HepG2 (cell line): ENCODE data around the gene RAPGEF5. TPM values are rescaled to one million over a fixed set of nuclear protein-coding genes. Genes with fewer than 3 reads are reported as not detected.

Experiments used
- AHDC1 ChIP-seq: sonication (generic); formaldehyde crosslinking; IDR thresholded peaks from 2 replicates; pipeline ENCODE4 v1.5.1; 2020; ENCODE audit warnings: mild to moderate bottlenecking, missing genetic modification reagents, borderline replicate concordance
- CREB3 ChIP-seq: sonication (generic); formaldehyde crosslinking; IDR thresholded peaks from 2 replicates; pipeline ENCODE4 v1.5.0; 2020; ENCODE audit warnings: missing genetic modification reagents
- ETV5 ChIP-seq: IDR thresholded peaks from 2 replicates; pipeline ENCODE4 v1.6.1; 2018; ENCODE audit warnings: missing biosample characterization, missing genetic modification reagents, inconsistent platforms, borderline replicate concordance
- HMG20B ChIP-seq: conservative IDR thresholded peaks from 2 replicates; pipeline ENCODE4 v1.6.1; 2016; ENCODE audit warnings: missing genetic modification reagents, missing compliant biosample characterization
- KAT8 ChIP-seq: IDR thresholded peaks from 2 replicates; pipeline ENCODE4 v1.6.1; 2016; ENCODE audit warnings: missing genetic modification reagents, missing compliant biosample characterization
- MIXL1 ChIP-seq: IDR thresholded peaks from 2 replicates; pipeline ENCODE4 v1.6.1; 2016
- PAWR ChIP-seq: sonication (generic); formaldehyde crosslinking; IDR thresholded peaks from 2 replicates; pipeline ENCODE4 v1.4.0; 2020; ENCODE audit warnings: missing genetic modification reagents, mild to moderate bottlenecking, borderline replicate concordance
- RBFOX2 ChIP-seq: fragments of 200-400 bp; formaldehyde crosslinking; IDR thresholded peaks from 2 replicates; pipeline ENCODE4 v1.6.1; 2017; ENCODE audit warnings: low read depth, mild to moderate bottlenecking, low read length
- RBM39 ChIP-seq: fragments of 200-400 bp; formaldehyde crosslinking; IDR thresholded peaks from one replicate; pipeline ENCODE4 v1.6.1; 2018; ENCODE audit warnings: antibody characterized with exemption, mild to moderate bottlenecking, low read depth, low read length; ENCODE audit not compliant: poor library complexity, severe bottlenecking
- SNAPC2 ChIP-seq: sonication (generic); formaldehyde crosslinking; IDR thresholded peaks from 2 replicates; pipeline ENCODE4 v1.8.1; 2022; ENCODE audit warnings: mild to moderate bottlenecking, missing genetic modification reagents
- TFAP4 ChIP-seq: sonication (generic); IDR thresholded peaks from 2 replicates; pipeline ENCODE4 v1.6.1; 2016; ENCODE audit warnings: low read depth, borderline replicate concordance
- U2AF2 ChIP-seq: fragments of 200-400 bp; formaldehyde crosslinking; IDR thresholded peaks from 2 replicates; pipeline ENCODE4 v1.6.1; 2017; ENCODE audit warnings: low read depth, mild to moderate bottlenecking, low read length
- ZFP1 ChIP-seq: IDR thresholded peaks from 2 replicates; pipeline ENCODE4 v1.6.1; 2016
- ZNF335 ChIP-seq: sonication (generic); formaldehyde crosslinking; IDR thresholded peaks from 2 replicates; pipeline ENCODE4 v1.4.0; 2020; ENCODE audit warnings: missing genetic modification reagents
- ZNF503 ChIP-seq: sonication (generic); formaldehyde crosslinking; IDR thresholded peaks from 2 replicates; pipeline ENCODE4 v1.4.0; 2020; ENCODE audit warnings: missing genetic modification reagents
- ZNF605 ChIP-seq: sonication (generic); formaldehyde crosslinking; IDR thresholded peaks from 2 replicates; pipeline ENCODE4 v1.8.0; 2022; ENCODE audit warnings: mild to moderate bottlenecking, missing genetic modification reagents
- ZNF691 ChIP-seq: sonication (generic); formaldehyde crosslinking; IDR thresholded peaks from 2 replicates; pipeline ENCODE4 v1.4.0; 2020; ENCODE audit warnings: missing genetic modification reagents, low read depth, mild to moderate bottlenecking, borderline replicate concordance
- ZNF761 ChIP-seq: sonication (generic); formaldehyde crosslinking; conservative IDR thresholded peaks from 2 replicates; pipeline ENCODE4 v1.4.0; 2020; ENCODE audit warnings: mild to moderate bottlenecking, missing genetic modification reagents
- polyA plus RNA-seq, 8 experiments: library from polyadenylated mRNA; depleted of rRNA in 3 of 8; stranded (reverse) in 7 of 8; unstranded in 1 of 8; fragments of >200 nt; fragmentation: Illumina TruSeq in 4 of 8; extraction: Trizol in 4 of 8; gene quantifications; 2 replicates each; pipeline versions ENCODE4 v1.2.1 to v1.2.3, GENCODE V29; 2011 to 2016; ENCODE audit warnings: low read depth in 4 of 8, missing spikeins in 1 of 8, mixed read lengths in 1 of 8; ENCODE audit not compliant: insufficient read depth in 1 of 8
- total RNA-seq, 5 experiments: library from RNA; depleted of rRNA; stranded (reverse); fragments of >200 nt; fragmentation: Illumina TruSeq; extraction: Trizol; gene quantifications; 2 replicates each; pipeline ENCODE4 v1.2.3, GENCODE V29; 2016; ENCODE audit warnings: low read depth in 1 of 5

RAPGEF5 gene
- total and polyA plus RNA-seq, 2 of the 13 experiments (the other 11 are each of a cell fraction or from before 2014, with no cell fraction given) = 17.1 to 23.4 TPM

GRCh38 chr7:22358820-22359697 lies 2.1 kb upstream of the RAPGEF5 start (continued):
- TF ChIP-seq HMG20B (CRISPR knock-in tag) (0 out of 2 replicates have a peak, but pooled peaks have one; percentile 25), PAWR (CRISPR knock-in tag) (no peak), ZNF761 (CRISPR knock-in tag) (peak; percentile 72; the same call in 1 of the 2 replicates), RBM39 (no peak), U2AF2 (no peak), ZFP1 (peak; percentile 67; the same call in 1 of the 2 replicates), RBFOX2 (0 out of 2 replicates have a peak, but pooled peaks have one; percentile 15), ZNF605 (CRISPR knock-in tag) (peak; percentile 54; the same call in 1 of the 2 replicates), SNAPC2 (CRISPR knock-in tag) (peak; percentile 84), ZNF335 (CRISPR knock-in tag) (peak; percentile 37; the same call in 1 of the 2 replicates), ZNF691 (CRISPR knock-in tag) (peak; percentile 38; the same call in 1 of the 2 replicates), AHDC1 (peak; percentile 87; the same call in 1 of the 2 replicates), KAT8 (CRISPR knock-in tag) (0 out of 2 replicates have a peak, but pooled peaks have one; percentile 47), MIXL1 (CRISPR knock-in tag) (peak; percentile 94), ETV5 (CRISPR knock-in tag) (peak; percentile 71; the same call in 1 of the 2 replicates), ZNF503 (CRISPR knock-in tag) (peak; percentile 79), TFAP4 (peak; percentile 35; the same call in 1 of the 2 replicates), CREB3 (no peak)
